ENCODE measurements around the gene DNASE1L2. TPM values are rescaled to one million over a fixed set of nuclear protein-coding genes. Genes with fewer than 3 reads are reported as not detected.
A peak's percentile ranks its signal among the peaks of the same experiment; 100 is the strongest.
"Not testable (repeated sequence)": the region's sequence is repeated elsewhere in the genome, so short reads cannot be mapped to it uniquely, and the experiment has no call there.

Gene DNASE1L2
- total and polyA plus RNA-seq, 10 of the 15 experiments (the other 5 are each of a cell fraction or from before 2014, with no cell fraction given): 0.06 to 1.5 (median 0.29) TPM

DNA sequence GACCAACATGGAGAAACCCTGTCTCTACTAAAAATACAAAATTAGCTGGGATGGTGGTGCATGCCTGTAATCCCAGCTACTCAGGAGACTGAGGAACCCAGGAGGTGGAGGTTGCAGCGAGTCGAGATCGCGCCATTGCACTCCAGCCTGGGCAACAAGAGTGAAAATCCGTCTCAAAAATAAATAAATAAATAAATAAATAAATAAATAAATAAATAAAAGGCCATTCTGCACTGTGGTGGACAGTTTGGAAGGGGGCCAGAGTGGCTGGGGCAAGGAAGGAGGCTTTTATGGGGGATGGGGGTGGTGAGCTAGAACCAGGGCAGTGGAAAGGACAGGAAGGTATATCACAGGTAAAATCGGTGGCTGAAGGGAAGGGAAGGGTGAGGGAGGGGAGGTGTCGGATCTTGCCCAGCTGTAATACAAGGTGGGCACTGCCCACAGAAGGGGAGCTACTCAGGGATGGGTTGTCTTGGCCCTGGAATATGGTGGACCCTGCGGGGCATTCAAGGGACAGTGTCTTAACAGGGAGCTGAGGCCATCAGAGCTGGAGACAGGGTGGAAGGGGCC is 33.0 kb upstream of the DNASE1L2 start:
- H3K36me3 ChIP-seq (ENCODE audit: control insufficient read depth in 2 of 2, insufficient read depth in 2 of 2, low read length in 1 of 2); H3K4me2 ChIP-seq (ENCODE audit: control insufficient read depth, insufficient read depth); SMC1A ChIA-PET (ENCODE audit: uncharacterized antibody, unreplicated experiment); DNase-seq (ENCODE audit: low read depth, low spot score); H2AFZ ChIP-seq (ENCODE audit: control insufficient read depth, low read depth, low read length); FAIRE-seq; CTCF ChIA-PET; H3K9me3 ChIP-seq (replicated peaks; ENCODE audit: control insufficient read depth, insufficient read depth, low read length); H3K4me1 ChIP-seq (ENCODE audit: control insufficient read depth, insufficient read depth, low read length); in situ Hi-C loops (cut with MboI); H3K27me3 ChIP-seq (replicated peaks in 1 of 2; ENCODE audit: control insufficient read depth in 2 of 2, insufficient read depth in 2 of 2, low read length in 1 of 2); BruUV-seq (replicated peaks); H4K20me1 ChIP-seq (ENCODE audit: control insufficient read depth, insufficient read depth); H3K9ac ChIP-seq (ENCODE audit: control insufficient read depth, insufficient read depth, low read length); H3K4me3 ChIP-seq; intact Hi-C loops (cut with micrococcal nuclease; ENCODE audit: unreplicated experiment); ATAC-seq; H3K27ac ChIP-seq (ENCODE audit: control insufficient read depth, insufficient read depth): not testable (repeated sequence)
- H3K79me2 ChIP-seq (ENCODE audit: control insufficient read depth, insufficient read depth, low read length): peaks cover 20% of the 10 kb centered on the region
- RAD21 ChIA-PET (ENCODE audit: unreplicated experiment): interaction anchor here (0.6 kb wide), 1 partner anchor 255 kb away, joined by 4 read pairs; no protein-coding TSS in a partner anchor
- WGBS (ENCODE audit: insufficient coverage, insufficient replicate concordance, low lambda C conversion rate, missing lambda C conversion rate): 73% methylated on average over 7 of the region's 8 CpGs
- POLR2A ChIA-PET: interaction anchor here (0.6 to 0.7 kb wide), 2 partner anchors 43 to 144 kb away, joined by 3 to 5 read pairs; no protein-coding TSS in a partner anchor

DNA sequence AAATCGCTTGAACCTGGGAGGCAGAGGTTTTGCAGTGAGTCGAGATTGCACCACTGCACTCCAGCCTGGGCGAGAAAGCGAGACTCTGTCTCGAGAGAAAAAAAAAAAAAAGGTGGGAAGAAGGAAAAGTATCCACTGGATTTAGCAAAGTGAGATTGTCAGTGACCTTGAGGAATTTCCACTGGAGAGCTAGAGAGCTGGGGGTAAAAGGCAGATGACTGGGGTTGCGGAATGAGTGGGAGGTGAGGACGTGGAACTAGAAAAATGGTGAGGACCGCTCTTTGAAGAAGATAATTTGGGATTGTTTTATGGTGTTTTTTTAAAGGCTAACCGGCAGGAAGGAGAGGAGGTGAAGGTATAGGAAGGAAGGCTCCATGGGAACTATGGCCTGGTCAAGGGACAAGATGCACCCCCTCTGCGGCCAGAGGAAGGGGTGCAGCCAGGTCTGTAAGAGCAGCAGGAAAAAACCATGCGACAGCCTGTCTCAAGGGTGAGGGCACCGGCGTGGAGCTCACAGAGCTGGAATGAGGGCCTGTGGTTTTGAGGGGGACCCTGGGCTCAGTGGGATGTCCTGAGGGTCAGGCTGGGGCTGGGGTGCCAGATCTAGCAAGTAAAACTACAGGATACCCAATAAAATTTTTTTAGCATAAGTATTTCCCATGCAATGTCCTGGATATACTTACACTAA is 31.7 kb upstream of the DNASE1L2 start:
- BruUV-seq (replicated peaks): TSS peak; percentile 74
- FAIRE-seq: no peak
- POLR2A ChIA-PET: interaction anchor here (0.6 to 1.4 kb wide), 3 partner anchors 9 to 46 kb away, joined by 3 to 5 read pairs (median 3); partner anchors contain the start of gene PGP

More for the DNA sequence above, 31.7 kb upstream of the DNASE1L2 start:
- SMC1A ChIA-PET (ENCODE audit: uncharacterized antibody, unreplicated experiment): no interaction called here
- Histone ChIP-seq H3K4me1 (ENCODE audit: control insufficient read depth, insufficient read depth, low read length) (peaks cover 6% of the 10 kb centered on the region; the same call in 1 of the 2 replicates), H3K9me3 (replicated peaks; ENCODE audit: control insufficient read depth, insufficient read depth, low read length) (no peaks in the 10 kb centered on the region), H3K9ac (ENCODE audit: control insufficient read depth, insufficient read depth, low read length) (peak overlapping the region; percentile 78), H3K27ac (ENCODE audit: control insufficient read depth, insufficient read depth) (peak overlapping the region; percentile 96), H4K20me1 (ENCODE audit: control insufficient read depth, insufficient read depth) (no peaks in the 10 kb centered on the region), H3K36me3 (ENCODE audit: control insufficient read depth in 2 of 2, insufficient read depth in 2 of 2, low read length in 1 of 2) (peaks cover 8 to 16% of the 10 kb centered on the region in 2 experiments; a peak in 3 of 4 replicates), H3K79me2 (ENCODE audit: control insufficient read depth, insufficient read depth, low read length) (peaks cover 20% of the 10 kb centered on the region), H3K27me3 (replicated peaks in 1 of 2; ENCODE audit: control insufficient read depth in 2 of 2, insufficient read depth in 2 of 2, low read length in 1 of 2) (no peaks in the 10 kb centered on the region), H3K4me3 (peak overlapping the region; percentile 93), H3K4me2 (ENCODE audit: control insufficient read depth, insufficient read depth) (peak overlapping the region; percentile 89), H2AFZ (ENCODE audit: control insufficient read depth, low read depth, low read length) (peak overlapping the region; percentile 84)
- no peak for DNase-seq (ENCODE audit: low read depth, low spot score)
- 78% methylated on average over 12 of the region's 13 CpGs for WGBS (ENCODE audit: insufficient coverage, insufficient replicate concordance, low lambda C conversion rate, missing lambda C conversion rate)
- in situ Hi-C loops (cut with MboI): no loop called here
- ATAC-seq: peak; percentile 11
- TF ChIP-seq, protein P1, sequence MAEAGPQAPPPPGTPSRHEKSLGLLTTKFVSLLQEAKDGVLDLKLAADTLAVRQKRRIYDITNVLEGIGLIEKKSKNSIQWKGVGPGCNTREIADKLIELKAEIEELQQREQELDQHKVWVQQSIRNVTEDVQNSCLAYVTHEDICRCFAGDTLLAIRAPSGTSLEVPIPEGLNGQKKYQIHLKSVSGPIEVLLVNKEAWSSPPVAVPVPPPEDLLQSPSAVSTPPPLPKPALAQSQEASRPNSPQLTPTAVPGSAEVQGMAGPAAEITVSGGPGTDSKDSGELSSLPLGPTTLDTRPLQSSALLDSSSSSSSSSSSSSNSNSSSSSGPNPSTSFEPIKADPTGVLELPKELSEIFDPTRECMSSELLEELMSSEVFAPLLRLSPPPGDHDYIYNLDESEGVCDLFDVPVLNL (IDR thresholded peaks at IDR 0.05; ENCODE audit: low read depth, low read length): 0 out of 2 replicates have a peak, but pooled peaks have one; percentile 6
- no peak for TF ChIP-seq IKZF1 (conservative IDR thresholded peaks at IDR 0.05)
- RAD21 ChIA-PET (ENCODE audit: unreplicated experiment): interaction anchor here (1.0 kb wide), 1 partner anchor 47 kb away, joined by 3 read pairs; the partner anchor contains the start of gene ECI1
- CTCF ChIA-PET: interaction anchor here (1.3 kb wide), 1 partner anchor 10 kb away, joined by 6 read pairs; the partner anchor contains the start of gene PGP
- intact Hi-C loops (cut with micrococcal nuclease; ENCODE audit: unreplicated experiment): loop anchor here (5.0 kb wide), 1 partner anchor 48 kb away; the partner anchor contains the start of gene ECI1

Data from GM12878 (cell line).